Measurements from ENCODE around the gene TRIM29.
A peak's percentile ranks its signal among the peaks of the same experiment; 100 is the strongest.

Gene TRIM29

DNA sequence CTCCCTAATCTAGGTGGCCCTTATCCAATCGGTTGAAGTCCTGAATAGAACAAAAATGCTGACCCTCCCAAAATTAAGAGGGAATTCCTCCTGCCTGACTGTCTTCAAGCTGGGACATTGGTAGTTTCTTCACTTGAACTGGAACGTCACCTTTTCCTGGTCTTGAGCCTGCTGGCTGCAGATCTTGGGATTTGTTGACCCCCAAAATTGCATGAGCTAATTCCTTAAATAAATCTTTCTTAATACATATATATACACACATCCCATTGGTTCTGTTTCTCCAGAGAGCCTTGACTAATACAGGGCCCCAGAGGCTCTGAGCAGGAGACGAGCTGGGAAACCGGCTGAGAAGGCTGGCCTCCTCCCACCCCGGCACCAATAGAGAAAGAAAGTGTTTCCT, 46.2 kb downstream of the TRIM29 start:
- DNase-seq = no peak

DNA sequence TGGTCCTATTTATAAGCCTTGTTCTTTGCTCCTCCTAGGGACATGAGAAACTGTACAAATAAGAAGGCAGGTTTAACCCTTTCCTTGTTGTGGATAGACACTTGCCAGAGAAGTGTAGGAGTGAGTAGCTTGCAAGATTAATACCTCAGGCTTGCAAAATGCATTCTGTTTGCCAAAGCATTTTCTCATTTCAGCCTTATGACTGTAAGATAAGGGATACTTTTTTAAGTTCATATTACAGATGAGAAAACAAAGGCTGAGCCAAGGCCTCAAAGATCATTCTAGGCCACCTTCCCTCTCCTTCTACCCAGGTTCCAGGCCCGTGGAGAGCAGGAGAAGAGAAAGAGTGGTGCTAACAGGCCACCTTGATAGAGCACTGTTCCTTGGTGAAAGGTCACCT, 46.8 kb downstream of the TRIM29 start:
- no peak for DNase-seq

DNA sequence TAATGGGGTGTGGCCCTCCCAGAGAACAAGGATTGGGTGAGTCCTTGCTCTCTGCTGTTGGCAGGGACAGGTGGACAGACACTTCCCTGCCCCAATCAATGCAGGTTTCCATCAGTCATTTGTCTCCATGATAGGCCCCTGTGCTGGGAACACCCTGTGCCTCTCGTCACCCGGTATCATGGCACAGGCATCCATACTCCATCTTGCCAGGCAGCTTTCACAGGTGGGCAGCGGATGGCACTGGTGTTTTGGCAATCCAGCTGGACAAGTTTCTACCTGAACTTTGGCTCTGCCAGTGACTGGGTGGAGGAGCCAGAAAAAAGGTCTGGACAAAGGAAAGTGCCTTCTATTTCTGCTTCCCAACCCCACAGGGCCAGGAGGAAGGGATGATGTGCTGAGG, 47.5 kb downstream of the TRIM29 start:
- no peak for DNase-seq

DNA sequence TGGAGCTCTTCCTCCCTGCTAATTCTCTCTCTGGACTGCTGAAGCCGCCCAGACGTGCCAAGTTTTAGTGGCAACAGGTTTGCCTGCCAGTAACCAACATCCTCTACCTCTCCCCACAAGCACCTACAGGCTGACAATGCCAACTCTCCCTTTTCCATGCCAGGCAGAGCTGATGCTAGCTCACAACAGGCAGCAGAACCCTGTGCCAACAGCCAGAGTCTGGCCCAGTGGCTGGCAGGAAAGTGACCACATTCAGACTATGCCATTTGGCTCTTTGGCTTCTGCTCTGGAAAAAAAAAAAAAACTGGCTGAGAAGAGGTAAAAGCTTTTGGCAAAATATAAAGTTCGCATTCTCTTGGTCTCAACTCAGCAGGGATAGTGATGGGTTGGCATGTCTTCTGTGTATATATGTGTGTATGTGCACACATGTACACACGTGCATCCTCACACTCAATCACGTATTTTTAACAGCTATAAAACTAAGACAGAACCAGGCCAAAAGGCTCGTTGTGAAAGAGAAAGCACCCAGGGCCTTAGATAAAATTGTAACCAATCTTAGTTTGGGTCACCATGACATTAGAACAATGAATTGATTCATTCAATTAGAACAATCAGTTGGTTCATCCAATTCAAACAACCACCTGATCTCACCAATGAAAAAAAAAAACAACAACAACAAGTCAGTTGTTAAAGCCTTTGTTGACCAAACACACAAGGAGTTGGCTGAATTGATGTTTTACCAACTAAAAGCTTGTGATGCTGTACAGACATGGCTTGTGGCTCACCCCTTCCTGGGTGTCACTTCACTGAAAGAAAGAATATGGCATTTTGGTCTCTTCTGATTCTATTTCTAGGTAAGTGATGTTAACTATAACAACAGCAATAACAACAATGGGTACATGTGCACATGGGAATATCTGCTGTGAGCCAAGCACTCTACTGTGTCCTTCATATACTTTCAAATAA, 48.6 kb downstream of the TRIM29 start:
- DNase-seq = no peak

DNA sequence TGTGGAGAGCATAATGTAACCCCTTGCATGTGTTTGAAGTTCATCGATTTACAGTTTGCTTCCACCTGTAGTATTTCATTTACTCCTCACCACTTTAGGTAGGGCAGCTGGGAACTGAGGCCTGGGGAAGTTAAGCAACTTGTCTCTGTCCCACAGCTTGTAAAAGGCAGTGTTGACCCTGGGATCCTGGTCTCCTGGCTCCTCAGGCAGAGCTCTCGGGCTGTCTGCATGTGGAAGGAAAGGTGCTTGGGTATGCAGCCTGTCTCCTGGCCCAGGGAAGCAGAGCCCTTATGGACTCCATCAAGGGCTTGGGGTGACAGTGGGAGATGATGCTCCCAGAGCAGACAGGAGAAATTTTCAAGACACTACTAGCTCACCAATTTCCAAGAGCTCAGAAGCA, 49.9 kb downstream of the TRIM29 start:
- no peak for DNase-seq

DNA sequence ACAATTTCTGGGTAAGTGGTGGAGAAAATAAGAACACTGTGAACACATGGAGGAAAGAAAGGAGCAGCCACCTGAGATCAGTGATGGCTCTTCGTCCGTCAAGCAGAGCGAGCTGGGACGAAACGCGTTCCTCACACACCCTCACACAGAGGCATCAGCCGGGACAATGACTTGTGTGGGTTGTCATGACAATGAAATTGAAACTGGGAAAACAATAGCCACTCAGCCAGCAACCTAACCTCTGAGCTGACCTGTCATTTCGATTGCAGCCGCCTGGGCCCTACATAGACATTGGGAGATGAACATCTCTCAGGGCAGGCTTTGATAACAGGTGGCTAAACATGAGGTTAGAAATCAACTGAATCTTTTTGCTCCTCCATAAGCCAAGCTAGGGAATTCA, 51.3 kb downstream of the TRIM29 start:
- no peak for DNase-seq

DNA sequence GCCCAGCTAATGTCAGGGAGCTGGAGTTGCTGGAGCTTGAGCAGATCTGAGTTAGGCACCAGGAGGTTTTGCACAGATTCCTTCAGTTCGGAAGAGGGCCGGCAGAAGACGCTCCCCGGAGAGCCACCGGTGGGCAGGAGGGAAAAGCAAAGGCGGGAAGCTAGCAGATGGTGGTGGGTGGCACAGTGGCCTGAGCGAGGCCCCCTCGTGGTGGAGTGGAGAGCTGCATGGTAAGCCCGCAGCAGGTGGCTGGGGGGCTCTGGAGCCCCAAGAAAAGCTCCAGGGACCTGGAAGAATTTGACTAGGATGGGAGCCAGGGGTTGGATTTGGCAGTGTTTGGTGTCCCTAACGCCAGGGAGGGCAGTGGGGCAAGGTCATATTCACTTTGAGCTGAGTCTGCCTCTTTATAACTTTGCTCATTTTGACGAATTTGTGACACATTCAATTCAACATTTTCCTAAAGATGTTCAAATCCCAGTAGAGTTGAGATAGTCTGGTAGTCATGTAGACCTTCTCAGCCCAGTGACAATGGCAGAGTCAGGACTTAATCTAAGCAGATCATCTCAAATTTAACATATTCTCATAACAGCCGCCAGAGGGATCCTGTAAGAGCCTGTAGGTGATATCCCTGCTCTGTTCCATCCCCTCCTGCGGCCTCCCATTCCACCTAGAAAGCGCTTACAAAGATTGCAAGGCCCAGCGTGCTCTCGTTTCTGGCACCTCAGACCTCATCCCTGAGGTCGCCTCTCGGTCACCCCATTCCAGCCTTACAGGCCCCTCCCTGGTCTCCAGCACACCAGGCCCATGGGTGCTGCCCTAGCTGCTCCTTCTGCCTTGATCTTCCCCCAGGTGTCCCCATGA, 57.9 kb downstream of the TRIM29 start:
- DNase-seq = peak; percentile 67

DNA sequence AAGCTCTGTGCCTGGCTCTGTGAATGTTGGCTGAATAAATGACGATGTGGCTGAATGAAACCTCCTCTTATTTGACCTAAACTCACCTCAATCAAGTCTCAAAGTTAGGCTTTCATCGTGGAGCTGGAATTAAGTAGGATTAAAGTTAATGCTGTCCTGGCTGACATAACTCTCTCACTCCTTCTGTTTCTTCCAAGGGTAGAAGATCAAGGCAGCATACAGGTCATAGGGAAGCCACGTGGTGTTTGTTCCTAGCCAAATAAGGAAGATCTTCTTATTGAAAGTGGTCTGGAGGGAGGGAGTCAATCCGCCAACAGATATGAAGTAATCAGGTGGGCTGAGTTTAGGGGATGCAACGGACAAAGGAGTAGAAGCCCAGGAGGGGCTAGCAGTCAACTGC, 59.5 kb downstream of the TRIM29 start:
- DNase-seq = no peak

DNA sequence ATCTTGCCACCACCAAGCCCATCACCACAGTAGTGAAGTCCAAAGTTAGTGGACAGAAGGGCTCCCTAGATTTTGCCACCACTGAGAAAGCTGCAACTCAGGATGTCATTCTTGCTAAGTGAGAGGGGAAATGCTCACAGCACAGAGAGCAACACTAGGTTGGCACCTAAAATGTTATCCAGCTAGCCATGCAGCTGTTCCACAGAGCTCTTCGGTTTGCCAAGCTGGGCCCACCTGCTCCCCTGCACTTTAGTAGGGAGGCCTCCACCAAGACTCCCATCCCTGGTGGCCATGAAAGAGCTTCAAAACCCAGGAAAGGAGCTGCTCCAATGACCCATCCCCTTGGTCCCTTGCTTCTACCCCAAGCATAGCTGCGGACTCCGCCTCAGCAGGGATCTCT, 63.8 kb downstream of the TRIM29 start:
- DNase-seq = no peak

DNA sequence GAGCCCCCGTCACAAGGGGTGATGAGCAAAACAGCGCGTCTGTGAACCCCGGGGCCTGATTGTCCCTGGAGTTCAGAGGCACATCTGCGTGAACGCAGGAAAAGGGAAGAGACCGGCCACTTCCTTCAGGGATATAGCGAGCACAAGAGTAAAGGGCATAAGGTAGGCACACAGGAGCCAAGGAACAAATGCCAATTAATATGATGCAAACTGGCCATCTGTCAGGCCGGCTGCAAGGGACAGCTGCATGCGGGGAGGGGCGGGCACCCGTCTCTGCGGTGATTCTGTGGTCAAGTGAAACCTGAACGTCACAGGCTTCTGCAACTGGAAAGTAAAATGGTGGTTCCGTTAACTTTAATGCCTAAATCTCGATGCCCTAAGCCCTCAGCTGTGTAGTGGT, 64.7 kb downstream of the TRIM29 start:
- no peak for DNase-seq

DNA sequence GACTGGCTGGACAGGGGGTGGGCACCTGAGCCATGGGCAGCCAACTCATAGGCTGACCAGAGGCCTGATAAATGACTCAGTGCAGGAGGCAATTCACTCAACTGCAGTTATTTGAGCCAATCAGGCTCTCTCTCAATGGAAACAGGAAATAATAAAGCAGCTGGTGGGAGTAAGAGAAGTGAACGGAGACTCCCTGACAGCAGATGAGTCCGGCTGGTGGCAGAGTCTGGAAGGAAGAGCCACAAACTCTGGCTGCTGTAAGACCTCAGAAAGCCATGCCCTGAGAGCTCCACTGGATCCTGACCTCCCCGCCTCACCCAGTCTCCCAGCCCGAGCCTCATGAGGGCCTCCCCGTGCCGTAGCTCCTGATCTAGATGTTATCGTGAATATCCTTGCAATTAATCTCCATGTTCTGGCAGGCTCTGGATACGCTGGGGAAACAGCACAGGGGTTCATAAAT, 69.8 kb downstream of the TRIM29 start:
- no peak for DNase-seq

DNA sequence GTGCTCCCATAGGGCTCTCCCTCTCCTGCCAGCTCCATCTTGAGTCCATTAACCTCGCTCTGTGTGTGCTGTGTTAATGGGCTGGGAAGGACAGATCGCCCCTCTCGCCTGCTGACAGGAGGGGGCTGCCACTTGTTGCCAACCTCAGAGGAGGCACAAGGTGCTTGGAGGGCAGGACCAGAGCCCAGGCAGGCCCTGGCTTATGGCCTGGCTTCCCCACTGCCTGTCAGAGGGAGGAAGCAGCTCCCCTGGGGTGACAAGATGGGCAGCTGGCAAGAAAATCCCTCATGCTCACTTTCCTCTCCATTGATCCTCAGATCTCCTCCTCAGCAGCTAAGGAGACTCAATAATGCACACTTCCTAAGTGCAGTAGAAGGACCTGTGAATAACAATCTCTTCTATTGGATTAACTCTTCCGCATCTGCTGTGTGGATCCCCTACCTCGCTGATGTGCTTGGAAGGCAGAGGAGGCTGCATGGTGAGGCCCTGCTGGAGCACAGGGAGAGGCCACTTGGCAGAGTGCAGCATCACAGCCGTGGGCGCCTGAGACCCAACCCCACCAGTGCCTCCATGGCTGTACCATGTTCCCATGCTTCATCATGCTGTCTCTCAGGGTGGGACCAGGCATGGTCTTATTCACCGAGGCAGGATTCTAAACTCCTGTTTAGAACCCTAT, 70.3 kb downstream of the TRIM29 start:
- DNase-seq = no peak

DNA sequence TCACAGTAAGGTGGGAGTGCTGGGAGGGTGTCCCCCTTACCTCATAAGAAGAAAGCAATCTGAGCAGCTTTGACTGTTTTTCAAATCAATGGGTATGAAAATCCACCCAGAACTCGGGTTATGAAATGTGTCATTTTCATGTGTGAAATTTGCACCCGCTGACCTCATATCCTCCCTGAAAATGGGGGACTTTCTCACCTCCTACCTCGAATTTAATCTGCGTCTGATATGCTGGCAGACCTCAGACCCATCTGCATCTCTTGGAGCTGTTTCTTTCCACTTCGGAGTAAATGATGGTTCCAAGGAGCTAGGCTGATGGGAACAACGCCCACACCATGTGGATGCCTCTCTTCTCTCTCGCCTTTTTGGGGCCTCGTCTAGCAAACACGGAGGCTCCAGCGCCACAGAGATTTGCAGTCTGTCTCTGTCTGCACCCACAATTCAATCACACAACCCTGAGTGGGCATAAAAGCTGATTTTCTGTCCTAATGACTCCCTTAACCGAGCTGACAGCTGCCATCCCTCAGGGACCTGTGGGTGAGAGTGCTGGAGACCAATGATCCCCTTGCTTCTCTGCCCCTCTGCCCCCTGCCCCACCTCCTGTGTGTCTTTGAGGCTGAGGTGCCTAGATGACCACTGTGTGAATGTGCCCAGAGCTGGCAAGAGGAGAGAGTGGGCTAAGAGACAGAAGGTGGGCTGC, 71.0 kb downstream of the TRIM29 start:
- DNase-seq = no peak

DNA sequence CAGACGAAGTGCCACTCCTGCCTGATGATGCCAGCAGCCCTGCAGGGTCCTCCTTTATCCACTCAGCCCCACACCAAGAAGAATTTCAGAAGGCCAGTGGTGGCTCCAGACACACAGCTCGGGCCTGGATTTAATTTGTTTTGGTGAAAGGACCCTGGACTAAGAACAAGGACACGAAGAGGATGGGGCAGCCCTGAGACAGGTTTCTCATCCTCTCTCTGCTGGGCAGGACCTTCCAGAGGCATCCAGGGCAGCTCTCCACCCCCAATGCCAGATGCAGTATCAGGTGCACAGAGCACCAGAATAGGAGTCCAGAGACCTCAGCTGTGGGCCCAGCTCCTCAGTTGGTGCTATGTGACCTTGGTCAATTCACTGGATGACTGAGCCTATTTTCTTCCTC, 72.0 kb downstream of the TRIM29 start:
- DNase-seq = no peak

DNA sequence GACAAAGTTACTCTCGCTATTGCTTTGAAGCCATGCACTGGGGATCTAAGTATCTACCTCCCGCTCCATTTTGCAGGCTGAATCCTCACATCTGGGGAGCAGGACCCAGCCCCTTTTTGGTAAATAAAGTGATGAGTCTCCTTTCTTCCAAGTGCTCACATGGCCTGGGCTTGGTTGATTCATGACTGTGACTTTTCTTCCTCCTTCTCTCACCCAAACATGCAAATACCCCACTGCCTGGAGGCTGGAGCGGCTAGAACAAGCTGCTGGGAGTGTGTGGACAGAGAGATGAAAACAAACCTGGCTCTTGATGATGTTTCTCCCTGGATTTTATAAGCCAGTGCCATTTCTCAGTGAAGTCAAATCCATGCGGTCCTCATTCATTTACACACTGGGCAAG, 72.7 kb downstream of the TRIM29 start:
- no peak for DNase-seq

DNA sequence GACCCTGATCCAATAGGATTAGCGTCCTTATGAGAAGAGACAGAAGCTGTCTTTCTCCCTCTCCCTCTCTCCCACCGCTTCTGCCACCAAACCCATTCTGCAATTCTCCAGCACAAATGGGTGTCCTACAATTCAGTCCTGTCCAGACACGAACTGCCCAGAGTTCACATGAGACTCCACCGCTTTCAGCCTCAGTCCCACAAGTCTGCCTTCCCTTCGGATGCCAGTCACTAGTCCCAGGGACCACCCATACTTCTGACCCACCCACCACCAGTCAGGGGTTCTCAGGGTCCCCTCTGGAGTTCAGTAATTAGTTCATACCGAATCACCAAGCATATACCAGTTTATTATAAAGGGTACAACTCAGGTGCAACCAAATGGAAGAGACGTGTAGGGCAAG, 73.6 kb downstream of the TRIM29 start:
- DNase-seq = no peak

DNA sequence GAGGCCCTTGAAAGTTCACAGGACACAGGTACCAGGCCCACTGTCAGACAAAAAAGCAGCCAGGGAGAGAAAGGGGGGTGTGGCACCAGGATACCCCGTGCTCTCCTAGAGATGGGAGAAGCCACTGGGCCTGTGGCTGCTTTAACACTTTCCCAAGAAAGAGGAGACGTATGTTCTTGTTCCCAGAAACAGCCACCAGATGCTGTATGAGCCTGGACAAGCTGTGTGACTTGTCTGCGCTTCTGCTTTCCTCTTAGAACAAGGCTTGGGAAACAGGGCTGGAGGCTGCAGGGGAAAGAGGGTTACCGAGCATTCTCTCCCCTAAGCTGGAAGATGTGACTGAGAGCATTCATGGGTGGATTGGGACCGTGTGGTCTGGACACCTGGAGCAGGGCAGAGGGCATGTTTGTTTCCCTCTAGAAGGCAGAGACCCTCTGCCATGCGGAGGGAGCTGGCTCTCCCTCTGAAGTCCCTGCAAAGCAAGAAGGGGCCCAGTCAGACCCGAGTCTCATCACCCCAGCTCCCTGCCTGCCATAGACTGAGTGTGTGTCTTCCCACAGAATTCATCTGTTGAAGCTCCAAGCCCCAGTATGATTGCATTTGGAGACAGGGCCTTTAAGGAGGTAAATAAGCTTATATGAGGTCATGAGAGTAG, 74.1 kb downstream of the TRIM29 start:
- DNase-seq = no peak

DNA sequence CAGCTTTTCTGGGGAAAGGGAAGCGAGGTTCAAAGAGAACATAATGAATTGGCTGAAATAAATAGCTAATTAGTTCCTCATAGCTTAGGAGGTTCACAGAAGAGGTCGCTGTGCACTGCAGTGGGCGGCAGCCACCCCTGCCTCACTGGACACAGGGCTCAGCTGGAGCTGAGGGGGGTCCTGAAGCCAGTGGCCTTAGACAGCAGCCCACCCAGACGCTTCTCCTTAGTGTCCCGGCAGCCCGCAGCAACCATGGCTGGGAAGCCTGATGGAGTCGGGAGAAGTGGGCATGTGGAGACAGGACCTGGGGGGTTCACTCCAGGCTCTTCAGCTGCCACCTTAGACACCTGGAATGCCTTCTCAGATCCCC, 75.4 kb downstream of the TRIM29 start:
- no peak for DNase-seq

DNA sequence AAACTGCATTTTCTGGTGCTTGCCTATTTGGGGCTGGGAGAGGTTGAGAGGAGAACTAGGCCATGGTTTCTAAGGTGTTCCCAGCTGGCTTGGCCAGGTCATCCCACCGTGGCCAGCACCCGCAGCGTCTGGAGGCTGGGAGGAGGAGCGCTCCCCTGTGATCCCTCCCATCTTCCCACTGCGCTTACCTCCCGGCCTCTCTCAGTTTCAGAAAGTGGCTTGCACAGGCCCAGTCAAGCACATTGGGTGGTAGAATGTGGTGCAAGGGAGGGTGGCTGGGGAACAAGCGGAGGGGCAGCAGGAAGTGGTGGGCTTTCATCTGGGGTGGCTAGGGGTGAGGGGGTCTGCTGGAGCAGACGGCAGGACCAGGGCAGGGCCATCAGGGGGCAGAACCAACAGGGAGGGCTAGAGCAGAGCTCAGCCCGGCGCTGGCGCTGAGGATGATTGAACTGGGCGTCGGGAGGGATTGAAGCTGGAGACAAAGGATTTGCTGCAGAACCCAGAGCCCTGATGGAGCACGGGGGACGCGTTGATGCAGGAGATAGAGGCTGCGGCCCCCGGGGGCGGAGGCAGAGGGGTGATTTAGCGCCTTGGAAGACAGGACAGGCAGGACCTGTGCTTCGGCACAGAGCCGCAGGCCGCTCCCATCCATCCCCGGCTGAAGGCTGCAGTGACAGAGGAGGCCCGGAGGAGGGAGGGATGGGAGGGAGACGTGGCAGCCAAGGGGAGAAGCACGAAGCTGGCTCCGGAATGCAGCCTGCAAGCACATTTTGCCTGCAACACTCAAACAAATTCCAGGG, 76.0 kb downstream of the TRIM29 start:
- no peak for DNase-seq
